ENCODE measurements around the gene P2RY6.

Gene P2RY6

DNA sequence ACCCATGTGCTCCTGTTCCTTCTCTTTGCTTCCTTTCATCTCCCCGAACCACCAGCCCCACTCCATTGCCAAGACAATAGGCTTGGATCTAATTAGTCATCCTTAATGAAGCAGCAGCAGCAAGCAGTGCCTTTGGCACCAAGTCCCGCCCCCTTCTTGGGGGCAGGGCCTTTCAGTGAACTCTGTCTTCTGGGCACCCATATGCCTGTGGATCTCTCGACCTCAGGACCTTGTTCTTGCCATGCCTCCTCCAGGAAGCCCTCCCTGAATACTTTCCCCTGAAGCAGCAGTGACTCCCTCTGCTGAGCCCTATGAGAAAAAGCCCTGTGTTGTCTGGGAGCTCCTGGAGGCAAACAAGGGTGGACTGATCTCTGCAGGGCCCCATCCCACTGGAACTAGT is 68.0 kb downstream of the P2RY6 start:
- DNase-seq: no peak

DNA sequence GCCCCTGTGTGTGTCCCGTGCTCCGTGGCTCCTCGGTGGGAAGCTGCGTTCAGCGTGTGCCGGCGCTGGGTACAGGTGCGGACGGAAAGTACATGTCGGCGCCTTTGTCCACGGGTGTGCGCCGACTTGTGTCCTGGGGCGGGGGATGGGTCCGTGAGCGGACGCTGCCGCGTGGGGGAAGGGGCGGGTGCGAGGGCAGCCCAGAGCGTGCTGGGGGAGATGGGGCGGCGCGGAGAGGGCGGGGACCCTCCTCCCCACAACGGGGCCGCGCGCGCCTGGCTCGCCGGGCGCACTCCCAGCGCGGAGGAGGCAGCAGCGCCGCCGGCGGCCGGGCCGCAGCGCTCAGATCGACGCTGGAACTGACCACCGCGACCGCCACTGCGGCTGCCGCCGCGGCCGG is 70.5 kb downstream of the P2RY6 start:
- peak; percentile 25 for DNase-seq

DNA sequence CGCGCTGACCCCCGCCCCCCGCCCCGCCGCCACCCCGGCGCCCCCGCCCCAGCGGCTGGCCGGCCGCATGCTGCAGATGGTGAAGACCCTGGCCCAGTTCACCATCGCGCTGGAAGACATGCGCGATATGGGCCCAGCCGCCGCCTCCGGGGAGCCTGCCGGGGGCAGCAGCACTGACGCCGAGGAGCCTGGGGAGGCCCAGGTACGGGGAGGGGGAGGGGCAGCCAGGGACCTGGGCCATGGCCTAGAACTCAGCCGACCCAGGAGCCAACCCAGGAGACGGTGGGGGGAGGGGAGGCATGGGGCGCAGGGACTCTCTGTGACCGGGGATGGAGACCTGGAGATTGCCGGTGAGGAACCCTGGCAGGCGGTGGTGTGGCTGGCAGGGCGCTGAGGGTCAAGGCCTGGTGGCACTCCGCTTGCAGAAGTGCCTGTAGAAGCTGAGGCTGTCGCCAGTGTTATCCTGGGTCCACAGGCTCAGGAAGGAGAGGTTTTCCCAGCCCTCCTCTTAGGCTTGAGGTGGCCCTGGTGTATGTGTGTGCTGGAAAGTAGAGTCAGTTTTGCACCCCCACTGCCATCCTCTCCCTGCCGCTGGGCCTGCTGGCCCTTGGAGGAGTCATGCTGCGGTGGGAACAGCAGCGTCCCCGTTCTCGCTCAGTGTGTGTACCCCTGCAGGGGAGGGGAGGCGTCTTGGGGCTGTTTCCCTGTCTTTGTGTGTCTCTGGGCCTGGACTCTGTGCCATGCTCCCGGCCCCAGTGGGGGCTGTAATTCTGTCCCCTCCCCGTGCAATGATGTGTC is 71.1 kb downstream of the P2RY6 start:
- DNase-seq: no peak

DNA sequence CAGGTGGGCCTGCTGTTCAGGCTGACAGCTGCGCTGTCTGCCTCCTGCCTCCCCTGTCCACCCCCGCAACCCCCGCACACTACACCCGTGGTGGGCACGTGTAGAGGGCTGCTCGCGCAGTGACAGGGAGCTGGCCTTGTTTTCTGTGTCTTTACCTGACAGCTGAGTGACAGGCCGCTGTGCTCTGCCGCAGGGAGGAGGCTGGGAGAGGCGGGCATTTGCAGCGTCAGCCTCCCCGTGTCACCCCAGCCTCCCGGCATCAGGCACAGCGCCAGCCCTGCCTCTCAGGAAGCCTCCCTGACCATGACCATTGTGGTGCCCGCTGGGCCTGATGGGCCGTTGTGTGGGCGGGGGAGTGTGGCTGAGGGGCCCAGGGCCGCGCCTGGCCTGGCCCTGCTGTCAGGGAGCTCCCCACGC is 72.1 kb downstream of the P2RY6 start:
- no peak for DNase-seq

DNA sequence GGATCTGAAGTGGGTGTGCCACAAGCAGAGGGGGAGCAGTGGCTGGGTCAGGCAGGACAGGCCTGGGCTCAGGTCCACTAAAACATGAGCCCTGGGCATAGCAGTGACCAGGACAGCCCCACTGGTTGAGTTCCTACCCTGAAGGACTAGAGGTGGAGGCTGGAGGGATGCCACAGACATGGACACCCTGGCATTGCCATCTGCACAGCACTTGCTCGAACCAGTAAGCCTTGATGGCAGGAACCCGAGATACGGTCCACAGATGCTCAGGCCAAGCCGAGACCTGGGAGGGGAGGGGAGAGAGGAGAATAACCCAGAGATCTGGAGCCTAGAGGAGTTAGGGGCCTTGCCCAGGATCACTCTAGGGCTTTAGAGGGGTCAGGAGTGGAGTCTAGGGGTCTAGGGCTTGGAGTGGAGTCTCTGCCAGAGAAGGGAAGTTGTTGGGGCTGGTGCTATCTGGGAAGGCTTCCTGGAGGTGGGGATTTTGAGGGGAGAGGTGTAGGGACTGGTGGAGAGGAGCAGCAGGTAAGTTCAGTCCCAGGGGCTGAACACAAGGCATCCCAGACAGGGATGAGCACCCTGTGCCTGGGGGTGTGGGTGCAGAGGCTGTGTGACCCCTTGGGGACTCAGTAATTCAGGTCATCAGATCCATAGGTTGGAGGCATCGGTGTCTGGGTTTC is 73.5 kb downstream of the P2RY6 start:
- DNase-seq: no peak

DNA sequence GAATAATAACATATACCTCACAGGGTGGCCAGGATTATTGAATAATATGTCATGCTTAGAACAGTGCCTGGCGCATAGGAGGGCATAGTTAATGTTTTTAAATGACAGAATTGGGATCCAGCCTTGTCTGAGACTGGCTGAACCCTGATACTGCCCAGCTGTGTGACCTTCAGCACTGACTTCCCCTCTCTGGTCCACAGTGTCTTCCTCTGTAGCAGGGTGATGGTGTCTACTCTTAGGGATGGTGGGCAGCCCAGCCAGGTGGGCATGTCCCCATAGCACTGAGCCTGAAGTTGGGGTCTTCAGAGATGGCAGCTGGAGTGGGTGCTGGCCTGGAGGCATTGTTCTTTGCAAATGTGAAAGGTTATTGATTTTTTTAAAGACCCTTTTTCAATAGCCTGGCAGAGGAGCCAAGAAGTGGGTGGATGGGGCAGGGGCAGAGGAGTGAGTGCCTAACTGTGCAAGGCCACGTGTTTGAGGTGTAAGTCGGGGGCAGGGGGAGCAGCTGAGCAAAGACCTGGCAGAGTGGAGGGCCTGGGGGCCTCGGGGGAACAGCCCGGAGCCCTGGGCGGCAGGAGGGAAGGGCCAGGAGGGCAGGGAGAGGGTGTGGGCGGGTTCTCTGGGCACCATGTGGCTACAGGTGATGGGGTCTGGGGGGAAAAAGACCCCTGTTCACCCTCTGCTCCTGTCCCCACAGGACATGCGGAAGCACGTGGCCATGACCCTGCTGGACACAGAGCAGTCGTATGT is 74.2 kb downstream of the P2RY6 start:
- no peak for DNase-seq

DNA sequence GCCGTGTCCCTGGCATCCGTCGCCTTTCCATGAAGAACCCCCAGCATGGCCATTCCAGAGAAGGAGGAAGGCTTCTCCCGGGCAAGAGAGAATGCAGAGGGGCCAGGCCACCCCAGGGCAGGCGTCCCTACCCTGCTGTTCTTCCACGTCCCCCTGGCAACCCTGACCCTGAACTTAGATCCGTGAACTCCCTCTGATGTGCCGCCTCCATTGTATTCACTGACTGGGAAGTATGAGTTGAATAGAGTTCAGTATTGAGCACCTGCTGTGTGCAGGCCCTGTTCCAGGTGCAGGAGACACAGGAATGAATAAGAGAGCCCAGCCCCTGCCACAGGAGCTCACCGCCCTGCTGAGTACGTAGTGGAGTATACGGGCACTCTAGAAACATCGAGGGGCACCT is 74.9 kb downstream of the P2RY6 start:
- DNase-seq: peak; percentile 71

Data from NCI-H345 (cell line).